HG02588 (cell line): ENCODE results near the gene TAX1BP1.

ENCODE experiments used
- ATAC-seq: cut with Tn5 transposase; IDR thresholded peaks from one replicate; pipeline ENCODE4 v1.9.1; 2021; ENCODE audit warnings: mild to moderate bottlenecking, moderate library complexity; ENCODE audit not compliant: unreplicated experiment

Gene TAX1BP1

DNA sequence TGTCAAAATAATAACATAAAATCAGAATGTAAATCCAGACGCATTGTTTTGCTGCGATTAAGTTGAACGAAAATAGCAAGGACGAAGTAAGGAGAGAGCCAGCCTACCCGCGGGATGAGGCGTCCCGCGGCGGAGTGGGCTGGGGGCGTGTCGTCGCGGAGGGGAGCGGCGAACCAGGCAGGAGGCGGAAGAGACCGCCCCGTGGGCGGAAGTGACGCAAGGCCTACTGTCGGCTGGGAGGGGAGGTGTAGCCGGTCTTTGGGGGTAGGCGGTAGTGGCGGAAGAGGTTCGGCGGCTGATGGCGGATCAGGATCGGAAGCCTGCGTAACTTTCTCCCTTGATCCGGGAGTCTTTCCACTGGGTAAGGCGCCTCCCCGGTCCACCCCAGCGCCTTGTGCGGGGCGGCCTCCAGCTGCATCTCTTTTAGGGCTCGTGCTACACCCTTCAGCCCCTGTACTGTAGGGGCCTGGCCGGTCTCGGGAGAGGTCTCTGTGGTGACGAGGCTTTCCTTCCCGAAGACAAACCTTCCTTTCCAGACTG is at the start of gene TAX1BP1:
TSS of gene TAX1BP1 (plus strand) at position 254 of the 540 bp plus-strand sequence. CDS start 8,363 bp downstream, outside the sequence.
- ATAC-seq, result peak; percentile 93

DNA sequence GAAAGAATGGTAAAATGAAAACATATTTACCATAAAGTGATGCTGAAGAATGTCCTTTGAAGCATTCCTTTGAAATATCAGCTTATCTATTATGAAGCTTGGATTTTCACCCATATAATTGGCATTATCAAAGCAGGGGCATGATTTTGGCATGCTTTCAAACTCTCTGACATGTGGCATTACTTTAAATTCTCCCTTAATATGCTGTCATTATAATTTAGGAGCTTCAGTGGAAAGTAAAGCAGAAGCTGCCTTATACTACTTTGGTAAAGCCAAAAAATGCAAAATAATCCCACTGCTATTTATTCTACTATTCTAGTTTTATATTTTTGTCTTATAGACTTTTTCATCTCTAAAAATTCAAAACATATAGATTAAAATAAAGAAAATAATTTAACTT is 49.3 kb upstream of the TAX1BP1 start:
- ATAC-seq, result no peak

DNA sequence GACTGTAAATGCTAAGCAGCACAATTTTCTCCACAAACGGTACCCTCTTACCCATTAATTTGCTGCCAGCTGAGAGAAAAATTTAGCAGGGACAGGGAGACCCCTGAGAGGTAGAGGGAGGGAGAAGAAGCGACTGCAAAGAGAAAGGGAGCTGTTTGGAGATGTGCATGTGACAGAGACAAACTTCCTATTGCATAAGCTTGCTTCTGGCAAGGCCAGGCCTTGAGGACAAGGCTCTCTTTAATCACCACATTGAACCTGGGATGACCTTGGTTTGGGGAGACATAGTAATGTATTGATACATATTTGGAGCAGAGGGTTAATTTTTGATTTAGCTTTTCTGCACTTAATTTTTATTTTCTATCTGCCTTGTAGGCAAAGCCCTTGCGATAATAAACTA is 46.2 kb upstream of the TAX1BP1 start:
- no peak for ATAC-seq

DNA sequence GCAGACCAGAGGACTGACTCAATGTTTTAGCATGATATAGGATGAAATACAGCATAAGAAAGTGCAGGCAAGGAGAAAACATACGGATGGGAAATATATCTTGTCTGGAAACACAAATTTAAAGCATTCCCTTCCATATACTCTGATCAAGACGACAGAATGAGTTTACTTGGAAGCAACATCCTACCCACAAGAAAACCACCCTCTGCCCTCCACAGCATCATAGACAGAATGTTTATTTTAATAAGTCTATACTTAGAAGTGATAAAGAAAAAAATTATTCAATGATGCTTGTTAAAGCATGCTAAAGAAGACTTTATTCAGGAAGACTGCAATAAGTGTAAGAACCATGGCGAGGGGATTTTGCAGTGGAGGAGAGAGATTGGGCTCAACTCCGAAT is 44.9 kb upstream of the TAX1BP1 start:
- ATAC-seq, result no peak

DNA sequence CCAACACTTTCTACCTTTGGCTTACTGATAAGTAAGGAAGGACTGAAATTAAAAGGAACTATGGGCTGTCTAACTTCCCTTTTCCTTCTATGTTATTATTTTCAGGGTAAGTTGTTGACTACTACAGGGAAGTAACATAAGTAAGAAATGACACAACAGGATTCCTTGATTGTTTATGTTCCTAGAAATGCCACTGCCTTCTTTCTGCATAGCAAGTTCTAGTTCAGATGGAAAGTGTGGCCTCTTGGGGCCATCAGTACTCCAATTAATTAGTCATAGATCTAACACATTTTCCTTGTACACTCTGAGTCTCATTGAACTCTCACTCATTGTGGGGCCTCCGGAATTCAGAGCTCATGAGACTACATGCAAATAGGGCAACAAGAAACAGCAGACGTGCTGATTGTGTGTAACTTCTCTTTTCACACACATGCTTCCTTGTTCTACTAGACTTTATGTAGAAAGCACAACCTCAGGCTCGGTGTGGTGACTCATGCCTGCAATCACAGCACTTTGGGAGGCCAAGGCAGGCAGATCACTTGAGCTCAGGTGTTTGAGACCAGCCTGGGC is 42.0 kb upstream of the TAX1BP1 start:
- peak; percentile 82 for ATAC-seq

DNA sequence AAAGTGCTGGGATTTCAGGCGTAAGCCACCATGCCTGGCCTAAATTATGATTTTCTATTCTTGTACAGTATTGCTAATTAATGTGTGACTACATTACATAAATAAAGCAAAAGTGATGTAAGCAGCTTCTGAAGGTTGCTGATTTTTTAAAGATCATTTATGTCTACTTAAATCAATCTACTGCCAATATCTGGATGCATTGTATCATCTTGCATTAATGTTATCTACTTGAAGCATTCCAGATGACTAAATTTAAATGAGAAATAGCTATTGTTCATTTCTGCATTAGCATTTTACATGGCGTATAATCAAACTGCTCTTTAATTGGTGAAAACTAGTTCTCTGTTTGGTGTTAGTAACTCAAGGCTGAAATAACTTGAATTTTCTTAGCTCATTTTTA is 40.2 kb upstream of the TAX1BP1 start:
- ATAC-seq, result no peak

DNA sequence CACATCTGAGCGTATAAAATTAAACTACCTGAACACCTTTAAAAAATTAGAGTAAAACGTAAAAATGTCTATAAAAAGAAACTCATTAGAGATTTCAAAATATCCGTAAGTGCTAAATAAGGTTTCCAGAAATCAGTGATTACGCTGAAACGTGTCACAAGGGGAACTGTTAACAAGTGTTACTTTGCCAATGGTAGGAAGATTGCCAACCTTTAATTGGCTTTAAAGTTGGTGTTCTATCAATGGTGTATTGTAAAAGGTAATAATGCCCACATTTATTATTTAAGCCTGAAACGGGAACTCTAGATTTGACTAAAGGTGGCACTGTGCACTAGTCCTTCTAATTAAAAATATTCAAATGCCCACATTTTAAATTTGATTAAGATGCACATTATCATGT is 39.5 kb upstream of the TAX1BP1 start:
- ATAC-seq, result no peak

DNA sequence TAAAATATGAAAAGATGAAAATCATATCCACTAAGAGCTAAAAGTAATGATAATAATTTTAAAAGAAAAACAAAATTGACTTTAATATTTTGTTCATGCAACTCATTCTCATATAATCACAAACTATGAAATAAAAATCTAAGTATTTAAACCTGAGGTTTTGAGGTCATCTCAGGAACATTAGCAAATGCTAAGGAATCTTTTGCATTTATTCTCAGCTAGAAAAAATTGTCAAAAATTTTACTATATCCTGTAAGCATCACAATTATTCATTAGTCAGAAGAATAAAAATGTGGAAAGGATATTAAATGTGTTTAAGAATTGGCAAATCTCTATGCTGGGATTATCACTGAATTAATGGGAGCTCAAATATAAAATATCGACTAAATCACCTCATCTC is 36.8 kb upstream of the TAX1BP1 start:
- no peak for ATAC-seq

DNA sequence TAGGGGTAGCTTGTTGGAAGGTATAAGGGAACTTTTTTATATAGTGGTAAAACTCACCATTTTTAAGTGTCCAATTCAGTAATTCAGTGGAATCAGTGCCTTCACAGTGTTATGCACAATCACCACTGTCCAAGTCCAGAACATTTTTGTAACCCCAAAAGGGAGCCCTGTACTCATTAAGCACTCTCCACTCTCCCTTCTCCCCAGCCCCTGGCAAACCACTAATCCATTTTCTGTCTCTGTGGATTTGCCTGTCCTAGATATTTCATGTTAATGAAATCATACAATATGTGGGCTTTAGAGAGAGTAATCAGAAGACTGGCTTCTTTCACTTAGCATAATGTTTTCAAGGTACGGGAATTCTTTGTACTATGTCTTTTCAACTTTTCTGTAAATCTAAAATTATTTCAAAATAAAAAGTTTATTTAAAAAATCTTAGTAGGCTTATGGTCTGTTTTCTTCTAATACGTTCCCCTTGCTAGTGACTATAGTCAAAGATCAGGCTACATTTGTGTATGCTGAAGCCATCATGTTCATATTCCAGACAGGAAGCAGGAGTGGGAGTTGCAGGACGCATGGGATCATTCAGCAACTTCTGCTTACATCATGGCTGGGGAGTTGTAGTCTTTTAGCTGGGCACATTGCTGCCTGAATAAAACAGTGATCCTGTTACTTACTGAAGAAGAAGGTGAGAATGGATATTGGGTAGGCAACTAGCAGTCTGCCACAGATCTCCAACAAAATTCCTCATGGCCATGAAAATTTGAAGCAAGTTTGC is 35.4 kb upstream of the TAX1BP1 start:
- ATAC-seq, result no peak

DNA sequence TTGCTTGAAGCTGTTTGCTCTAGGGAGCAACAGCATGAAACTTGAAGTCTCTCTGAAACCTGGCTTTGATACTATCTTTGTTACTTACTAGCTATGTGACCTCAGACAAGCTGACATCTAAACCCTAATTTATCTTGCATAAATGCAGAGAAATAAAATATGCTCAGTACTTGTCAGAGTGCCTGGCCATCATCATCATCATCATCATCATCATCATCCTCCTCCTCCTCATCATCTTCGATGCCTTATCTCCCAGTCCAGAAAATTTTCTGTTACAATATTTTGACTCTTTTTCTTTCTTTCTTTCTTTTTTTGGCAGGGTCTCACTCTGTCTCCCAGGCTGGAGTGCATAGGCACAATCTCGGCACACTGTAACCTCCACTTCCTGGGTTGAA is 34.8 kb upstream of the TAX1BP1 start:
- no peak for ATAC-seq

DNA sequence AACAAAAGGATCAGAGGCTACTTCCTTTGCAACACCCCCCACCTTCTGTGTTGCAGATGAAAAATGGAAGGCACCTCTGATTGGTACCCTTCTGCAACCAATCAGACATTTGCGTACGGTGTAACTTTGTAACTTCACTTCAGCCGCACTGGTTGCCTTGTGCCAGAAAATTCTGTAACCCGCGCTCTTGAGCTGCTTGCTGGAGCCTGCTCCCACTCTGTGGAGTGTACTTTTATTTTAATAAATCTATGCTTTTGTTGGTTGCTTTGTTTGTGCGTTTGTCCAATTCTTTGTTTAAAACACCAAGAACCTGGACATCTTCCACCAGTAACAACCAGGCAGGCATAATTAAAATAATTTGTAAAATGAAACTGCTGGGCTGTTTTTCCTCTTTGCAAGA is 31.5 kb upstream of the TAX1BP1 start:
- no peak for ATAC-seq

DNA sequence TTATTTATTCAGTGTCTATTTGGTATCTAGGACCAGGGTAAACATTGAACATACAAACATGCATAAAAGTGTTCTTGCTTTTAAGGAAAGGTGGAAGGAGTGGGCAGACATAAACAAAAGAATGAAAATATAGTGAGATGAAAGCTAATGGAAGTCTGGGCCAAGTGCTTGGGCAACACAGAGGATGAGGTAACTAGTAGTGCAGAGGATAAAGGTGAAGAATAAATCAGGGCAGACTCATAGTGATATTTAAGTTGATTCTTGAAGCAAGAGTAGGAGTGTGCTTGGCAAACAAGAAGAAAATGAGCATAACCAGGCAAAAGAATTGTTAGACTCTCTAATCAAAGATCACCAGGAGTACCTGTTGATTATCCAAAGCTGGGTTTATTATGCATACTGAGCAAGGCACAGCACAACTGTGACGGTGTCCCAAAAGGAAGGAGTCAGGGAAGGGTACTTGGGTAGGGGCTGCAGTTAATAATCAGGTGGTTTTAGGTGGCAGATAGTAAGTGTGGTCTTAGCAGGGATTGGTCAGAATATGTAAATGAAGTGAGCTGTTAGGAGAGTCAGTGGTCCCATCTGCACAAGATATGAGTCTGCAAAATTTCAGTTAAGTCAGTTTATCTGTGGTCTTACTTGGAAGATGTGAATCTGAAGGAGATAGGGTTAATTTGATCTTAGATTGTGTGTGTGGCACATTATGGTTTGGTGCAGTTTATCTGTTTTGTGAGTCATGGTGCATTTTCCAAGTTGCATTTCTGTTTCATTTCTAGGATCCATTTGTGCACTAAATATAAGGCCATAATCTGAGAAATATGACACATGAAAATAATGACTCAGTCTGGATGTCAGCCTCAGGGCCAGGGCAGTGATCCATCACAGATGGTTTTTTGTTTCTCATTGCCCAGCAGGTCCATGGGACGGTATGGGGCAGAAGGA is 30.6 kb upstream of the TAX1BP1 start:
- ATAC-seq, result no peak

DNA sequence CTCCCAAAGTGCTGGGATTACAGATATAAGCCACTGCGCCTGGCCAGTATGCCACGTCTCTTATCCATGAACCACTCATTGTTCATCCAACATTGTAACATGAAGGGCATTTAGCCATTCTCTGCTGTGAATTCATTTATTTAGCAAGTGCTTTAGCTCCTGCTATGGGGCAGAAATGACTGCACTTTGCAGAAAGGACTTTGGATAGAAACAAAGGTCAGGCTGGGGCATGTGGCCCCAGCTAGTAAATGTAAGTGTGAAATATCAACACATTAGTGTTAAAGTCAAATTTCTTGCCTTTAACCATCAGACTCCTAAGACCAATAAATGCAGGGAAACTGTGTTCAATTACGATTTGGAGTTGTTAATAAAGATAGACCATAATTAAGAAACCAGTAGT is 27.7 kb upstream of the TAX1BP1 start:
- no peak for ATAC-seq

DNA sequence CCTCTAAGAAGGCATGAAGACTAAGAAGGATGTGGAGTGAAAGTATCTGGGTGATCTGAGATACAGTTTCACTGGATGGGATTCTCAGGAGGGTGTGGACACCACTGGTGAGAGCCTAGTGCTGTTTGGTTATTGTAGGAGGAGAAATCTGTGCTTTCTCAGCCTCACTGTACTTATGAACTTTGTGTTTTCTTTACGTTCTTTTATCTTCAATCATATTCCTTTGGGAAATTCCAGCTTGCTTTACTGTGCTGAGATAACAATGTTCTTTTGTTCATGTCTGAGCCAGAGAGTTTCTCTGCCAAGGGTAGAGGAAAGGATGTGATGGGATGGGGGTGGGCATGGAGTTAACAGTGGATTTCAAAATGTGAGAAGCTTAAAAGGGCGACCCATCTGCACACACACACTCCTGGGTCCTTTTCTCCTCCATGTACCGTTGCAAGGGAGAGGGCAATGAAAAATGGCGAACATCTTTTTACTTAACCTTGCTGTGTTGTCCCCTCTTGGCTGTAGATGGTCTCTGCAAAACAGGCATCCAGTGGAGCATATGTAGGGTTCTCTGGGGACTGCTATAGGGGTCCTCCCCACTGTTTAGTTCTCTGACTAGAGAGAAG is 25.0 kb upstream of the TAX1BP1 start:
- ATAC-seq, result no peak

DNA sequence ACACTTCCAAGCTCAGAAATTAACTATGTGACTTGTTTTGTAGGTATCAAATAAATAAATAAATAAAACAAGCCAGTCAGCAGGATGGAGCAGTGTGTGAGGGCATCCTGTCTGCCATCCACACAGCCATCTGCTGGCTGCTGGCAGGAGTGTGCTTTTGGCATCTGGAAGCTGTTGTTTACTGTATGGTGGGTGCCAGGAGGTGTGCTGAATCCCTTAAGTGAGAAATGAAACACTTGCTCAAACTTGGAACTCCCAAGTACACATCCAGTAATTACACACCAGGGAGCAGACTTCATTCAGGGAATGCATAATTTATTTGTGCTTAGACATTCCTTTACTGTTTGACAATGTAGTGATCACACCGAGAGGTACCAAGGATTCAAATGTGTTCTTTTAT is 16.9 kb upstream of the TAX1BP1 start:
- ATAC-seq, result no peak

DNA sequence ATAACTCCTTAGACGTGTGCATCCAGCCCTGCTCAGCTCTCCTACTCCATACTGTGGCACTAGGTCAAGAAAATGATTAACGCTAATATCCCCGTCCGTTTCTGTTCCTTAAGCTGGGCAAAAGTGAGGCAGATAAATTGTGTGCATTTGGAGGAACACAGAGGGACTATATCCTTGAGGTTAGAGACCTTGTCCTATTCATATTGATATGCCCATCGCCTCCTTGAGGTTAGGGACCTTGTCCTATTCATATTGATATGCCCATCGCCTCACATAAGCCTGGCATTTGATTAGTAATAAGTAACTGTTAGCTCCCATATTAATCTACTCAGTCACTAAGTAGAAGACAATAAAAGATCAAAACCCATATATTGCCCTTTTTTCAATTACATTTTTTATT is 12.9 kb upstream of the TAX1BP1 start:
- ATAC-seq, result no peak

DNA sequence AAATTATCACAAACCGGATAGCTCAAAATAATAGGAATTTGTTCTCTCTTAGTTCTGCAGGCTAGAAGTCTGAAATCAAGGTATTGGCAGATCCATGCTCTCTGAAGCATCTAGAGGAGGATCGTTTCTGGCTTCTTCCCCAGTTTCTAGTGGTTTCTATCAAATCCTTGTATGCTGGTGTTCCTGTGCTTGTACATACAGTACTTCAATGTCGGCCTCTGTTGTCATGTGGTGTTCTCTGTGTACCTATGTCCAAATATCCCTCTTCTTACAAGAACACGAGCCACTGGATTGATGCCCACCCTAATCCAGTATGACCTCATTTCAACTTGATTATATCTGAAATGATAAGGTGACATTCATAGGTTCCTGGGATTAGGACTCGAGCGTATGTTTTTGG is 9.8 kb upstream of the TAX1BP1 start:
- ATAC-seq, result no peak

DNA sequence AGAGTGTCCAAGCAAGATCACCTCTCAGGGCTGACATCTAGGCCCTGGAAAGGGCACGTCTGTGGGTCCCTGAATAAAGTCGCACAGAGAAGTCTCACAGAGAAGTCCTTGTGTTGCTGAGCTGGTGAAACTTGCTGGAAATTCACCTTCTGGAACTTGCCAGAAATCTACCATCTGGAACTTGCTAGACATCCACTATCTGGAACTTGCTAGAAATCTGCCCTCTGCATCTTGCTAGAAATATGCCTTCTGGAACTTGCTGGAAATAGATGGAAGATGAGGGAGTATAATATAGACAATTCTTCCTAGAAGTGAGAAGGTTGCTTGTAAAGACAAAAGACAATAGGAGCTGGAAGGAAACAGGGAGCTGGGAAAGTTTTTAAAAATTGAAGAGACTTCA is 5.4 kb upstream of the TAX1BP1 start:
- ATAC-seq, result no peak

DNA sequence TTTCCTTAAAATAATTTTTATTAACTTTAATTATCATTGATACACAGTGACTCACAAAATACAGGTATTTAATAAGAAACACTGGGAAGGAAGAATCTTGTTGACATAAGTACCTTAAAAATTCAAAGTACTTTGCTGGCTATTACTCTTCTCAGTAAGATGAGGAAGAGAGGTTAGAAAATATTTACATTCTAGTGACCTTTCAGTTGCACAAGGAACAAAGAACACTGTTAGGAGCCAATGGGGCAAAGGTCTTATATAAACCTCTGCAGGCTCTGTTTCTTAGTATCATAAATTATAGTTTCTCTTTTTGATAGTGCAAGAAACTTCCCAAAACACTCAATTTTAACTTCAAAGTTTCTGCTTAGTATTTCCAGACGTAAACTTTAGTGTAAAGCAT is 4.8 kb upstream of the TAX1BP1 start:
- no peak for ATAC-seq

DNA sequence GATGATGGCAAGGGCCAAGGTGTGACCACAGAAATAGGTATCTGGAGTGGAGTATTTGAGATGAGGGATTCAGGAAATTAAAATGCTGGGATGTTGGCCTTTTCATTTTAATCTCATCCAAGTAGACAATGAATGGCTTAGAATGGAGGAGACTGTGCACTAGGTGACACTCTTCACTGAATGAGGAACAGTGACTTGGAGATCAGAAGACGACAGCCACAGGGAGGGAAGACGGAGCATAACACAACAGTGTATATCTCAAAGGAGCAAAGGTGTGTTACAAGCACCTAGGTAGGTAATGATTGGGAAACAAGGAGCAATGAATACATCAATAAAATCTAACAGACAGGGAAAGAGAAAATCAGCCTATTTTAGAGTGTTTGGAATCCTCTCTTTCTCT is 4.1 kb upstream of the TAX1BP1 start:
- no peak for ATAC-seq

DNA sequence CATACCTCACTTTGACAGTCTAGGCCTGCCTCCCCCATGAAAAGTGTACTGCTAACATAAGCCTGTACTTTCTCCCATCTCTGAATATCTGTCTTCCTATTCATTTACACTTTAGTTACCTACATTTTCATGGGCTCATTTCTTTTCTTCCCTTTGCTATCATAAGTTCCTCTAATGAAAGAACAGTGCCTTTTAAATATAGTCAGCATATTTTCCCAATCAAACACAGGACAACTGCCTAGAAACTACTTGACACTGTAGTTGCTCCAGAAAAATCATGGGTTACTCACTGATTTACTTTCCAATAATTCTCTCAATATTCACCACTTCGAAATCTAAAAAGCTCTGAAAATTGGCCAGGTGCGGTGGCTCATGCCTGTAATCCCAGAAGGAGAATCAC is 2.8 kb upstream of the TAX1BP1 start:
- ATAC-seq, result no peak
